ENCODE results near the gene AGBL4.

Gene AGBL4

GRCh38 chr1:48931506-48932192 is 1092.1 kb downstream of the AGBL4 start:
- no peak for DNase-seq (ENCODE audit: low spot score)
- CTCF ChIA-PET: no interaction called here
- H3K27ac ChIP-seq: peak overlapping the region; percentile 55
- POLR2A ChIA-PET (ENCODE audit: low non-redundant PET): no interaction called here
- no peak for TF ChIP-seq CTCF (conservative IDR thresholded peaks at IDR 0.05; ENCODE audit: low read depth)

GRCh38 chr1:48930011-48930410 is 1093.7 kb downstream of the AGBL4 start:
- POLR2A ChIA-PET (ENCODE audit: low non-redundant PET): no interaction called here
- DNase-seq (ENCODE audit: low spot score): no peak
- CTCF ChIA-PET: no interaction called here
- H3K27ac ChIP-seq: no peak overlapping the region
- no peak for TF ChIP-seq CTCF (conservative IDR thresholded peaks at IDR 0.05; ENCODE audit: low read depth)

GRCh38 chr1:48924099-48924498 is 1099.7 kb downstream of the AGBL4 start:
- ChIA-PET CTCF (interaction anchor here (0.6 kb wide), 1 partner anchor 60 kb away, joined by 3 read pairs; no protein-coding TSS in a partner anchor), POLR2A (ENCODE audit: low non-redundant PET) (no interaction called here)
- no peak for DNase-seq (ENCODE audit: low spot score)
- TF ChIP-seq CTCF (conservative IDR thresholded peaks at IDR 0.05; ENCODE audit: low read depth): no peak
- H3K27ac ChIP-seq: no peak overlapping the region

- ChIA-PET POLR2A (ENCODE audit: low non-redundant PET) (no interaction called here), CTCF (interaction anchor here (0.6 kb wide), 1 partner anchor 365 kb away, joined by 3 read pairs; no protein-coding TSS in a partner anchor)
- no peak for DNase-seq (ENCODE audit: low spot score)
Measured at GRCh38 chr1:48923116-48923515, 1100.6 kb downstream of the AGBL4 start.

GRCh38 chr1:48920851-48921250 is 1102.9 kb downstream of the AGBL4 start:
- POLR2A ChIA-PET (ENCODE audit: low non-redundant PET): no interaction called here
- DNase-seq (ENCODE audit: low spot score): no peak
- CTCF ChIA-PET: no interaction called here
- TF ChIP-seq CTCF (conservative IDR thresholded peaks at IDR 0.05; ENCODE audit: low read depth): no peak
- H3K27ac ChIP-seq: no peak overlapping the region

More at GRCh38 chr1:48923116-48923515, 1100.6 kb downstream of the AGBL4 start:
- no peak overlapping the region for H3K27ac ChIP-seq
- no peak for TF ChIP-seq CTCF (conservative IDR thresholded peaks at IDR 0.05; ENCODE audit: low read depth)

GRCh38 chr1:48917901-48918603 is 1105.7 kb downstream of the AGBL4 start:
- no peak for DNase-seq (ENCODE audit: low spot score)
- H3K27ac ChIP-seq: no peak overlapping the region
- TF ChIP-seq CTCF (conservative IDR thresholded peaks at IDR 0.05; ENCODE audit: low read depth): no peak
- ChIA-PET POLR2A (ENCODE audit: low non-redundant PET) (no interaction called here), CTCF (interaction anchor here (0.8 to 0.9 kb wide), 4 partner anchors 10 to 446 kb away, joined by 3 read pairs; partner anchors contain the start of gene SPATA6)

Measured in RWPE1 (cell line).